DLD1 (cell line): Measurements from ENCODE around the gene KLF13.

ENCODE experiments used
- in situ Hi-C: cut with HindIII; loops from 2 replicates; pipeline ENCODE4 v1.10.0; 2017; ENCODE audit warnings: low sequenced_read_pairs

Gene KLF13

GRCh38 chr15:31298707-31299172 is 27.9 kb upstream of the KLF13 start:
- in situ Hi-C loops: no loop called here

GRCh38 chr15:31300208-31300661 is 26.4 kb upstream of the KLF13 start:
- in situ Hi-C loops: no loop called here

- in situ Hi-C loops: no loop called here
These were observed 25.5 kb upstream of the KLF13 start for GRCh38 chr15:31300981-31301672.

- in situ Hi-C loops: no loop called here
These were observed 25.0 kb upstream of the KLF13 start for GRCh38 chr15:31301673-31301990.

- in situ Hi-C loops: no loop called here
These were observed 24.5 kb upstream of the KLF13 start for GRCh38 chr15:31302029-31302657.

- in situ Hi-C loops: no loop called here
These were observed 23.6 kb upstream of the KLF13 start for GRCh38 chr15:31302778-31303725.

- in situ Hi-C loops: no loop called here
These were observed 22.6 kb upstream of the KLF13 start for GRCh38 chr15:31303726-31304648.

GRCh38 chr15:31304751-31305365 is 21.8 kb upstream of the KLF13 start:
- in situ Hi-C loops: no loop called here

GRCh38 chr15:31305375-31305774 is 21.3 kb upstream of the KLF13 start:
- in situ Hi-C loops: no loop called here

GRCh38 chr15:31305796-31306425 is 20.7 kb upstream of the KLF13 start:
- in situ Hi-C loops: no loop called here

GRCh38 chr15:31306426-31307269 is 20.0 kb upstream of the KLF13 start:
- in situ Hi-C loops: no loop called here

- in situ Hi-C loops: no loop called here
These were observed 19.1 kb upstream of the KLF13 start for GRCh38 chr15:31307270-31308184.

GRCh38 chr15:31308185-31308639 is 18.4 kb upstream of the KLF13 start:
- in situ Hi-C loops: no loop called here

- in situ Hi-C loops: no loop called here
These were observed 16.6 kb upstream of the KLF13 start for GRCh38 chr15:31309893-31310606.

- in situ Hi-C loops: no loop called here
These were observed 14.7 kb upstream of the KLF13 start for GRCh38 chr15:31311735-31312619.

- in situ Hi-C loops: no loop called here
These were observed 13.4 kb upstream of the KLF13 start for GRCh38 chr15:31313223-31313622.
